HCEC 1CT (cell line): ENCODE measurements around the gene HDGFL2.
A peak's percentile ranks its signal among the peaks of the same experiment; 100 is the strongest.

Source experiments
- DNase-seq: peaks from one replicate; pipeline ENCODE4 v3.0.0-alpha.2; 2017

HDGFL2 gene

GRCh38 chr19:4472174-4472974 is at the start of gene HDGFL2:
Gene HDGFL2 (plus strand): TSS chr19:4472297. CDS start chr19:4472351, 54 bp downstream.
- DNase-seq, result no peak

DNA sequence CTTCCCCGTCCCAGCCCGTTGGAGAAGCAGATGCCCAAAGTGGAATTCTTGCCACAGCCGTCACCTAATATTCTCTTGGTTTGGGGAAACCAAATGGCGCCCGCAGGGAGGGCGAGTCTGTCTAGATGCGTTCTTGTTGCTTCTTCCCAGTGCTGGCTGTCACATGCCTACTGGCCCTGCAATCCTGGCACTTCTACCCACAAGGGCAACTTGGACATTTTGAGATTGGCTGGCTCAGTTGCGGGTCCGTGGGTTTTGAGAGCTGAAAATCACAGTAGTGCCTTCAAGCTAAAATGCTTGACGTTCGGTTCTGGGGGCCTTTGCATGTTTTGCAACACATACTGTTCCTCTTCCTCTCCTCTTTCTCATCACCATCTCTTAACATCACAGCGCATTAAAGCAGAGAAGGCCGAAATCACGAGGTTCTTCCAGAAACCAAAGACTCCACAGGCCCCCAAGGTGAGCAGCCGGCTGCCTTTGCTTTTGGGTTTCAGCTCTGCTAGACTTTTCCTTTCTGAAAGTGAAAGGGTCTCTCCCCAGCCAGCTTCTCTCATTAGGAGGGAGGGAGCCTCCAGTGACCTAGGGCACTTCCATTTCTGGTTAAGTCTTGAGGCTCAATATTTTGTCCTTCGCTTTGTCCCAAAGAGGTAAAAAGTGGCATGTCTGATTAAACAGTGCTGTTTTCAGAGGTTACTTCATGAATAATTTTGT is 48.5 kb upstream of the HDGFL2 start:
- DNase-seq, result no peak

- DNase-seq, result peak; percentile 94
These were observed 46.6 kb upstream of the HDGFL2 start for GRCh38 chr19:4425537-4425936.

DNA sequence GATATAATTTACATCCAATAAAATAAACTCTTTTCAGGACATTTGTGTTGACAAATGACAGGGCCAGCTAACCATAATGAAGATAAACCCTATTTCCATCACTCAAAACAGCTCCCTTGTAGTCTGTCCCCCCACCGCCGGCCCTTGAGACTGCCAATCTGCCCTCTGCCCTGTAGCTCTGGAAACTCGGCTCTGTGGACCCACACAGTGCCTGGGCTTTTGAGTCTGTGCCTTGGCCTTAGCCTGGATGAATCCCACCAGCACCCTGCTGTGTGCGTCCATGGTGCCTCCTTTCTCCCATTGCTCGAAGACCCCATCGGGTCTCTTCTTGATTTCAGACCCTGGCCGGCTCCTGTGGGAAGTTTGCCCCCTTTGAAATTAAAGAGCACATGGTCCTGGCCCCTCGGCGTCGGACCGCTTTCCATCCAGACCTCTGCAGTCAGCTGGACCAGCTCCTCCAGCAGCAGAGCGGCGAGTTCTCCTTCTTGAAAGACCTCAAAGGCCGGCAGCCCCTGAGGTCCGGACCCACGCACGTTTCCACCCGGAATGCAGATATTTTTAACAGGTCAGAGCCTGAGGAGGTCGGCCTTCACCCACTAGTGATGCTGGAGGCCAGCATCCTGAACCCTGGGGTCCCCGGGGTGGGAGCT is 43.6 kb upstream of the HDGFL2 start:
- DNase-seq, result no peak

- DNase-seq, result no peak
These were observed 42.8 kb upstream of the HDGFL2 start for GRCh38 chr19:4429256-4429655.

GRCh38 chr19:4429771-4430171 is 42.3 kb upstream of the HDGFL2 start:
- no peak for DNase-seq

DNA sequence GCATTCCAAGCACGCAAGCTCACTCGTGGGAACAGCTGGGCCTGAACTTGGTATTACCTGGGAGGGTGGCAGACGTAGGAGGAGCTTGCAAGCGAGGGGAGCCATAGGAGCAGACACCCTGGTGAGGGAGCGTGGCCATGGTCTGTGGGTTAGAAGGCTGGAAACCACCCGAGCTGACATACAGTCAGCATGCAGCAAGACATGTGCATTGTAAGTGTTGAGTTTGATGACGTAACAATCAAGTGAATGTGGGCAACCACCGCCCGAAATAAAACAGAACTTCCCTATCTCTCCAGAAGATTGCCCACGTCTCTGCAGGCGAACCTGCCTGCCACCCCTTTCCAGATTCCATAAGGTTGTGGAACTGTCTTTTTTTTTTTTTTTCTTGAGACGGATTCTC is 41.3 kb upstream of the HDGFL2 start:
- DNase-seq, result no peak

DNA sequence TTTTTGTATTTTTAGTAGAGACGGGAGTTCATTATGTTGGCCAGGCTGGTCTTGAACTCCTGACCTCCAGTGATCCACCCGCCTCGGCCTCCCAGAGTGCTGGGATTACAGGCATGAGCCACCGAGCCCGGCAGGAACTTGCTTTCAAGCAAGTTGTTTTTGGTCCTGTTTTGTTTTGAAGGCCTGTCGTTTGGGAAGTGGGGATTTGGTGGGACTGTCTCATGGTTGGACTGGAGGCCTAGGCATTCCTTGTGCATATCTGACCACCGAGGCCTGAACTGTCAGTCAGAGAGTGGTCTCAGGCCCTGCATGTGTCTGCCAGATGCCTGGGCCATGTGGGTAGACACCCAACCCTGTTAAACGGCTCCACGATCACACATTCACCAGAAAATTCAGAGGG is 40.8 kb upstream of the HDGFL2 start:
- DNase-seq, result no peak

- DNase-seq, result no peak
These were observed 40.1 kb upstream of the HDGFL2 start for GRCh38 chr19:4431808-4432674.

DNA sequence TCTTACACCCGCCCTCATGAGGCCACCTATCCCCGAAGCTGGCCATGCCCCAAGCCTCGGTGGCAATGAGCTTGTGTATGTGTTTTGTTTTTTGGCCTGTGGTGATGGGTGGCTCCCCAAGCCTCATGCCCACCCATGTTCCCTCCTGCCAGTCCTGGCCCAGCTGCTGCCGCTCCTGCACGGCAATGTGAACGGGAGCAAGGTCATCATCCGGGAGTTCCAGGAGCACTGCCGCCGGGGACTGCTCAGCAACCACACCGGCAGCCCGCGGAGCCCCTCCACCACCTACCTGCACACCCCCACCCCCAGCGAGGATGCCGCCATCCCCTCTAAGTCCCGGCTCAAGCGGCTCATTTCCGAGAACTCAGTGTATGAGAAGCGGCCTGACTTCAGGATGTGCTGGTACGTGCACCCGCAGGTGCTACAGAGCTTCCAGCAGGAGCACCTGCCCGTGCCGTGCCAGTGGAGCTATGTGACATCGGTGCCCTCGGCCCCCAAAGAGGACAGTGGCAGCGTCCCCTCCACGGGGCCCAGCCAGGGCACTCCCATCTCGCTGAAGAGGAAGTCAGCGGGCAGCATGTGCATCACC is 39.1 kb upstream of the HDGFL2 start:
- no peak for DNase-seq

GRCh38 chr19:4434391-4434790 is 37.7 kb upstream of the HDGFL2 start:
- no peak for DNase-seq

DNA sequence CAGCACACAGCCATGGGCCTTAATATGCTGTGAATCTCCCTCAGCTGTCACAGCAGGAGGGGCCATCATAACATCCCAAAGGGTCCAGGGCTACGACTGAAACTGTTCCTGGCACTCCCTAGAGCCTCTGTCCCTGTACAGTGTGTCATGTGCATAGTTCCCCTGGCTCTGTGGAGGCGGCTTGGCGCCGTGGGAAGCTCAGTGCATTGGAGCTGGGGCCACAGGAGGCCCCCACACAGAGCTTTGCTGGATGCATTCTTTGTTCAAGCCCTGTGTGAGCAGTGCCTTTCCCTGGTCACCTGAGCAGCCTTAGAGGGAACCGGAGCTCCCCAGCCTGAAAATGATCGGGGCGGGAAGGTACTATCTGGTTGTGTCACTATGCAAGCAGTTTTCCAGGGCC is 35.9 kb upstream of the HDGFL2 start:
- no peak for DNase-seq

DNA sequence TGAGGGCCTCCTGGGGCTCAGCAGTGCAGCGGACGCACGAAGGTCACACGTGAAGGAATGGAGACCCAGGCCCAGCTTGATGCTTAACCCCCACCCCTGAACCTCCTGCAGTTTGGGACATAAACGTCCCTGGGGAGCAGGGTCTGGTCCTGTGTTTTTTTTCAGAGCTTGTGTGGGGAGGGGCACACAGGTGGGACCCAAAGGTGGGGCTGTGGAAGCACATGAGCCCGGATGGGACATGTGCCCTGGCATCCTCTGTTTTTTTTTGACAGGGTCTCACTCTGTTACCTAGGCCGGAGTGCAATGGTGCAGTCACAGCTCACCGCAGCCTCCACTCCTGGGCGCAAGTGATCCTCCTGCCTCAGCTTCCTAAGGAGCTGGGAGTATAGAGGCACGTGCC is 35.0 kb upstream of the HDGFL2 start:
- DNase-seq, result no peak

DNA sequence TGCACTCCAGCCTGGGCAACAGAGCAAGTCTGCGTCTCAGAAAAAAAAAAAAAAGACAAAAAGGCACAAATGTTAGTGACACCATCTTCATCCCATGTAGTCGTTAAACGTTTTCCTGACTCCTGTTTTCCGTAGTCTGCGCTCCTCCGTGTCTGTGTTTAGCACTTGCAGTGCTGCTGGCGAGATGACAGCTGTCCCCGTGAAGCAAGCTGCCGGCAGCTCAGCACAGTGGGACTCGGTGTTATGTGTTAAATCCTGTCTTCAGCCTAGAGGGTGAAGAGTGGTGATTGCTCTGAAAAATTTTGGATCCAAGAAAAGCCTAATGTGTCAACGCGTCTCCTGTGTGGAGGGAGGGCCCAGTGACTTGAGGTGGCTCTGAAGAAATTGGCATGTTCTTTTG is 32.9 kb upstream of the HDGFL2 start:
- no peak for DNase-seq

DNA sequence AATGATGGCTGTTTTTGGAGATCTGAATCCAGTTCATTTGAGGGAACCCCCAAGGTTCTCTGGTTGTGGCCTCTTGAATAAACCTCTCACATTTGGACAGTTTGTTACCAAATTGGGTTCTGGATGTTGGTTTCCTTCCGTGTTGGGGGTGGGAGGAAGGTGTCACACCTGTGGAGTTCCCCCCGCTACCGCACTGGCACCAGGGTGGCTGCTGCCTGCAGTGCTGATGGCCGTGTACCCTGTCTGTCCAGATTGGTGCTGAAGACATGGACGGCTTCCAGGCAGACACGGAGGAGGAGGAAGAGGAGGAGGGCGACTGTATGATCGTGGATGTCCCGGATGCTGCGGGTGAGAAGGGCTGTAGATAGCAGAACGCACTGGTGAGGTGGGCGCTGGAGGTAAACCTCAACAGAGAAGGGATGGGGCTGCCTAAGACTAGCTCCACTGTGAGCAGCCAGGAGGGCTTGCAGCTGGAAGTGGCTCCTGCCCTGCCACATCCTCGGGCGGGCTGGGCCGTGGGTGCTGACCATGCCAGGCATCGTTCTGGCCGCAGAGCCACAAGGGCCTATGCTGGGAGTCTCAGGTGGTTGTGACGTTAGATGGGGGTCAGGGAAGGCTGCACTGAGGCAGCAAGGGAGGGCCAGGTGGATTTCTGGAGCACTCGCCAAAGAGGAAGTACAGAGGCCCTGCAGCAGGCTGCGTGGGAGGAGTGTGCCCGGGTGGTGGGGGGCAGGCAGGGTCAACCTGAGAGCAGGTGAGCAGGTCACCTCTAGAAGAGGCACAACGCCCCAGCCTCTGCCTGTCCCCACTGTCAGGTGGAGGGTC is 29.9 kb upstream of the HDGFL2 start:
- no peak for DNase-seq

DNA sequence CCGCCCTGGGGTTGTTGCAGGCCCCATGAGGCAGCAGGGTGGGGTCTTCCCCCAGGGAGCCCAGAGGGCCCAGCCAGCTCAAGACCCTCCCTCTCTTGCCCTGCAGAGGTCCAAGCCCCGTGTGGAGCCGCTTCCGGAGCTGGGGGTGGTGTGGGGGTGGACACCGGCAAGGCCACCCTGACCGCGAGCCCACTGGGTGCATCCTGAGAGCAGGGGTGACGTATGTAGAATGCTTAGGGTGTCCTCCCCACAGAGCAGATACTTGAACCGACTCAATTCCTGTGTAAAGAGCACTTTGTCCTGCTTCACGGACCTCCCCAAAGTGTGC is 29.3 kb upstream of the HDGFL2 start:
- no peak for DNase-seq

DNA sequence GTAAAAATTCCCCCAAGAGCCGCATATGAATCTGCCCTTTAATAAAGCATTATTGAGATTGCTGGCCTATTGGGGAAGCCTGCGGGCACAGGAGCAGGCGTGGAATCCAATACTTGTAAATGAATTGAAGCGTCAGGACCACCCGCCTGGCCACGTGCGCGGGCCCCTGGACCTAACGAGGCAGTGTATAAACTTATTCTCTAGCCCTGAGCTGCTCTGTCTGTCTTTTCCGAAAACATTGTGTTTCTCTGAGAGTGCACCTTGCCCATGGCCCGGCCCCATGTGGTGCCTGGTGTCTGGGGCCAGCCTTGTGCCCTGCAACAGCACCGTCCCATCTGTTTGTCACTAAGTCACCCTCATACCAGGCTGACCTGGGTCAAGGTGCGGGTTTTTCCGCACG is 28.9 kb upstream of the HDGFL2 start:
- no peak for DNase-seq

DNA sequence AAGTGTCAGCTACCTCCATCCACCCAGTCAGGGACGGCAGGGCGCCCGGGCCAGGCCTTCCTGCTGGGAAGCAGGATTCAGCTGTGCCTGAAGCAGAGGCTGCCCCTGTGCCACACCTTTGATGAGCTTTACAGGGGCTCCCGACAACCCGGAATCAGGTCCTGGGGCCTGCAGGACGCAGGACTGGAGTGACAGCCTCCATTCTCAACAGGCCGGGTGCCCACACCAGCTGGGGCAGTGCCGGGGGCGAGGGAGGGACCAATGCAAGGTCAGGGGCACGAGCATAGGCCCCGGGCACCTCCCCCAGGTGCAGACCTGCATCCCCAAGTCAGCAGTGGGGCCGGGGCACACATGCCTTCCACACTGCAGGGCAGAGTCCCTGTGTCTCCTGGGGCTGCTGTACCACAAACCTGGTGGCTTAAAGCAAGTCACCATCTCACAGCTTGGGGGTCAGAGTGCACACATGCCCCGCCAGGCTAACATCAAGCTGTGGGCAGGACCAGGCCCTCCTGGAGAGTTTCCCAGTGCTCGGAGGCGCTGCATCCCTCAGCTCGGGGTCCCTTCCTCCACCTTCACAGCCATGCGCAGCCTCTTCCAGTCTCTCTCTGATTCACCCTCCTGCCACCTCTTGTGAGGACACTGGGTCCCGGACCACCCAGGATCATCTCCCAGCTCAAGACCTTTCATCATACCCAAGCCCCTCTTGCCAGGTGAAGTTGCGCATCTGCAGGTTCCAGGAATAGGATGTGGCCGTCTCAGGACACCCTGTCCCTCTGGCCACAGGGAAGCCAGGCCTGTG is 27.9 kb upstream of the HDGFL2 start:
- no peak for DNase-seq

DNA sequence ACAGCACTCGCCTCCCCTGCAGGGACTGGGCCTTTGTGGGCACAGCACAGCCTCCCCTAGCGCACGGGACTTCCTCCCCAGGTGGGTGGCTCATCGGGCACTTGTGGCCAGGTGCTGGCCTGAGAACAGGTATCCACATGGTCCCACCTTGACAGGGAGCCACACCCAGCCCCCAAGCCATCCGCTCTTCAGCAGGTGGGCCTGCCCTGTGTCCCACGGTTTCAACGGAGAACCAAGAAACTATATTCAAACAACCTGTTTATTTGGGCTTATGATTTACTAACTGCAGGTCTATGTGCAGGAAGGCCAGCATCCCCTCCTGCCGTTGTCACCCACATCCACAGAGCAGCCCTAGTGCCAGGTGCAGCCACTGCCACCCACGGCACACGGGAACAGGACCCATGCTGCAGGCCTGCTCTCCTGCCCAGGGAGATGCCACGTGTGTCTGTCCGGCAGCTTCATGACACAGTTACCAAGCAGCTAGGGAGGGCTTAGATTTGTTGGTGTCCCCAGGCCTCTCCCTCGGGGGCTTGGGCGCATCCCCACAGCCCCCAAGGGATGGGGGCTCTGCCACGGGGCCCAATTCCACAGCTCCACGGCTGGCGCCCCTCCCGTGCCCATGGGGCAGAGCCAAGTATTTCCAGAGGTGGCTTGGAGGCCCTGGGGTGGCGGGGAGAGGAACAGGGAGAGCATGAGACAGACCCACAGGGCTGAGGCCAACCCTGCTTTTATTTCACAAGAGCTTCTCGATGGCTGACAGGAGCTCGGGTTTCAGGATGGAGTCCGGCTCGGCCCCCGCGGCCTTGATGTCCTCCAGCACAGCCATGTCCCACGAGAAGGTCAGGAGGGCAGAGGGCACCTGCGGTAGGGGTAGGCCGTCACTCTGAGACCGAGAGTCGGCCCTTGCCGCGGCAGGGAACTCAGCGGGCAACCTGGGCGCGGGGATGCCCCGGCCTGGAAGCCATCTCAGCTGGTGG is 27.0 kb upstream of the HDGFL2 start:
- no peak for DNase-seq
